Activated naive CD8-positive, alpha-beta T cell treated with anti-CD3 and anti-CD28 coated beads, Interleukin-2, amount 50 U/mL, for 16 hours (primary cell): Measurements from ENCODE around the gene WLS.
"Not testable (repeated sequence)": the region's sequence is repeated elsewhere in the genome, so short reads cannot be mapped to it uniquely, and the experiment has no call there.

Experiments used
- DNase-seq: peaks from one replicate; pipeline ENCODE4 v3.0.0-alpha.2; 2020; ENCODE audit warnings: low read depth, low spot score

The WLS gene

GRCh38 chr1:68232289-68233148, at the start of gene WLS:
Gene WLS, minus strand, starts transcription at chr1:68232523. Its CDS starts 224 bp downstream, at chr1:68232299.
- no peak for DNase-seq

- no peak for DNase-seq
These were observed 48.0 kb upstream of the WLS start for GRCh38 chr1:68280286-68280685.

- DNase-seq: no peak
These were observed 47.5 kb upstream of the WLS start for GRCh38 chr1:68279846-68280245.

GRCh38 chr1:68278221-68278620, 45.9 kb upstream of the WLS start:
- no peak for DNase-seq

- DNase-seq: no peak
These were observed 44.1 kb upstream of the WLS start for GRCh38 chr1:68276448-68276847.

GRCh38 chr1:68273530-68273929, 41.2 kb upstream of the WLS start:
- no peak for DNase-seq

- no peak for DNase-seq
These were observed 39.3 kb upstream of the WLS start for GRCh38 chr1:68271596-68271995.

GRCh38 chr1:68270951-68271350, 38.6 kb upstream of the WLS start:
- no peak for DNase-seq

GRCh38 chr1:68269637-68270430, 37.5 kb upstream of the WLS start:
- DNase-seq: no peak

- no peak for DNase-seq
These were observed 36.7 kb upstream of the WLS start for GRCh38 chr1:68268896-68269483.

- not testable (repeated sequence) for DNase-seq
These were observed 24.5 kb upstream of the WLS start for GRCh38 chr1:68256824-68257223.

- DNase-seq: no peak
These were observed 23.0 kb upstream of the WLS start for GRCh38 chr1:68255301-68255700.

GRCh38 chr1:68254667-68255226, 22.4 kb upstream of the WLS start:
- no peak for DNase-seq

GRCh38 chr1:68237040-68237439, 4.7 kb upstream of the WLS start:
- no peak for DNase-seq

- no peak for DNase-seq
These were observed 1.8 kb upstream of the WLS start for GRCh38 chr1:68234094-68234493.

- no peak for DNase-seq
These were observed 879 bp upstream of the WLS start for GRCh38 chr1:68233202-68233601.

GRCh38 chr1:68231627-68232288, 565 bp downstream of the WLS start:
- DNase-seq: no peak

GRCh38 chr1:68230901-68231626, 1.3 kb downstream of the WLS start:
- no peak for DNase-seq

- DNase-seq: no peak
These were observed 1.9 kb downstream of the WLS start for GRCh38 chr1:68230484-68230802.

GRCh38 chr1:68229650-68230483, 2.5 kb downstream of the WLS start:
- no peak for DNase-seq
